Measurements from ENCODE around the gene AMMECR1L.
"Not testable (repeated sequence)": the region's sequence is repeated elsewhere in the genome, so short reads cannot be mapped to it uniquely, and the experiment has no call there.

AMMECR1L gene

DNA sequence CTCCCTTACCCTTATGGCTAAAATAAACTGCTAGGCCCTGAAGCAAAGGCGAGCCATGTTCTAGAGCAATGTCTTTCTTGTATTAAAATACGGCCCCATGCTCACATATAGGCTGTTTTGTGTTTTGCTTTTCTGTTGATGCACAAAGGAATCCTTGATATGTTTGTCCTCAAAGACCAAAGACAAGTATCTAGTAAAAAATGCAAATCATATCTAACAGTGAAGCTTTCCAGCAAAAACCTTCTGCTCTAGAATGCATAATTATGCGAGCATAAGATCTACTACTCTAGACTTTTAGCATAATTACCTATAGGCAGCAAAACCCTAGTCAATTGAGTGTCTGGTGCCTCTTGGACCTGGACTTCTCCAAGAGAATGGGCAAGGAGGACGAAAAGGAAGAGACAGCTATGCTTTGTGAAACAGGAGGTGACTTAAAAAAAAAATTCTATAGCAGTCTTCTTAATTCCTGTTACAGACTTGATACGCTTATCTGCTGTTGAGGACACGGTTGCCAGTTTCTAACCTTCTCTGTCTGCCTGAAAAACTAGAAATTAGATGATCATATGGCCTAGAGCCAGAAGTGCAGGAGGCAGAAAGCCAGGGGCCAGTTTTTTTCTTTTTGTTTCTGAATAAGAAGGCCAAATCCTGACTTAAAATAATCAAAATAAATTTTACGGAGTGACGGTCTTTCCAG is 1.5 kb upstream of the AMMECR1L start:
- Histone ChIP-seq H3K4me3 (ENCODE audit: low read length in 2 of 2) (peak overlapping the region; percentile 49 to 56), H3K9me3 (ENCODE audit: control insufficient read depth in 2 of 2, low read length in 2 of 2) (no peaks in the 10 kb centered on the region), H3K36me3 (ENCODE audit: control insufficient read depth in 2 of 2, insufficient read depth in 2 of 2, low read length in 2 of 2) (peaks cover 0 to 2% of the 10 kb centered on the region in 2 donors), H3K9ac (ENCODE audit: low read length in 2 of 2) (peak overlapping the region; percentile 3 to 18), H3K27ac (ENCODE audit: low read length) (peak overlapping the region; percentile 50), H3K27me3 (ENCODE audit: control insufficient read depth in 1 of 2, insufficient read depth in 2 of 2, low read length in 2 of 2) (no peaks in the 10 kb centered on the region), H3K4me1 (ENCODE audit: control insufficient read depth, insufficient read depth, low read length) (peaks cover 18% of the 10 kb centered on the region)

DNA sequence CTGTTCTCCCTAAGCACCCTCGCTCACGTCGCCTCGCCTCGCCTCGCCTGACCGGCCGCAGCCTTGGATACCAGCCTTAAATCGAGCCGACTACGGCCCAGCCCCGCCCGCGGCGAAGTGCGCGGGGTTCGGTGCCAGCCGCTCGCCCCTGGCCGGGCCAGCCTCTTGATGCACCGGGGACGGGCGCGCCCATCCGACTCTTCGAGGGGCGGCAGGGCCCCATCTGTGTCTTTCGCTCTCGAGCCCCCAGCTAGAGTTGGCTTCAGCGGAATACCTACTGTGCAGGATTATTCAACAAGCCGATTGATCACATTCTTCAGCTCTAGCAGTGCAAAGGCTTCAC is 808 bp upstream of the AMMECR1L start:
- H3K36me3 ChIP-seq (ENCODE audit: control insufficient read depth in 2 of 2, insufficient read depth in 2 of 2, low read length in 2 of 2); H3K9me3 ChIP-seq (ENCODE audit: control insufficient read depth in 2 of 2, low read length in 2 of 2); H3K27me3 ChIP-seq (ENCODE audit: control insufficient read depth in 1 of 2, insufficient read depth in 2 of 2, low read length in 2 of 2): not testable (repeated sequence)
- H3K9ac ChIP-seq (ENCODE audit: low read length in 2 of 2), result peak overlapping the region; percentile 61 to 80
- peaks cover 18% of the 10 kb centered on the region for H3K4me1 ChIP-seq (ENCODE audit: control insufficient read depth, insufficient read depth, low read length)
- H3K27ac ChIP-seq (ENCODE audit: low read length), result peak overlapping the region; percentile 50
- peak overlapping the region; percentile 51 to 74 for H3K4me3 ChIP-seq (ENCODE audit: low read length in 2 of 2)

DNA sequence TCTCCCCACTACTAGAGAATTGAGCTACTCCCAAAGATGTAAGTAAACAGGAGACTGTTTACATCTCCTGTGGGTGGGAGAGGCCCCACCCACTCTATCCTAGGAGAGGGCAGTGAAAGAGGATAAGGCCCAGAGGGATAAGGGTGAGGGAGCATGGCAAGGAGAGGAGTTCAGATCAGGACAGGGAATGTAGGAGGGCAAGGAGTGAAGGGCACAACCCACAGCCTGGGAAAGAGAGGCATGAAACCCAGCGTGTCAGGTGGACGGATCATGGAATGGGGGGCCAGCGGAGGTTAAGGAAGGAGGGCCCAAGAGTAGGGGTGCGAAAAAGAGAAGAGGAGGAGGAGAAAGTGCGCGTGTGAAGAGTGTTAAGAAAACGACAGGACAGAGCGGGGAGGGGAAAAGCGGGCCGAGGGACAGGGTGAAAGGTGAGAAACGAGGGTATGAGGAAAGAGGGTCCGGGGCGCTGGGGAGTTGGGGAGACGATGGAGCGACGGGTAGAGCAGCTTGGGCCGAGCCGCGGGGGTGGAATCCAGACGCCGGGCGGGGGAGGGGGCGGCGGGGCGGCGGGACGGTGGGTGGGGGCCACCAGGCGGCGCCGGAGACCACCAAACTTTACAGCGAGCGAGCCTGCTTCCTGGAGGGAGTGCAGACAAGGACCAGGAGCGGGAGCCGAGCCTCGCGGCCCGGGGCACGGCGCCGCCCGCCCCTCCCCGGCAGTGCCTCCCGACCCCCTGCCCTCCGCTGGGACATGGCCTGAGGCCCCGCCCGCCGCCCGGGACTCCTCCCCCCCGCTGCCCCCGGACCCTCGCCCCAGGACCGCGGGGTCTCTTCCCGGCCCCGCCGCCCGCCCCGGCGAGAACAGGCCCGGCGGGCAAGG is 655 bp downstream of the AMMECR1L start:
- peak overlapping the region; percentile 66 for H3K27ac ChIP-seq (ENCODE audit: low read length)
- not testable (repeated sequence) for H3K36me3 ChIP-seq (ENCODE audit: control insufficient read depth in 2 of 2, insufficient read depth in 2 of 2, low read length in 2 of 2); H3K9me3 ChIP-seq (ENCODE audit: control insufficient read depth in 2 of 2, low read length in 2 of 2); H3K27me3 ChIP-seq (ENCODE audit: control insufficient read depth in 1 of 2, insufficient read depth in 2 of 2, low read length in 2 of 2)
- peak overlapping the region; percentile 59 to 74 for H3K4me3 ChIP-seq (ENCODE audit: low read length in 2 of 2)
- H3K9ac ChIP-seq (ENCODE audit: low read length in 2 of 2), result peak overlapping the region; percentile 69 to 85
- peaks cover 24% of the 10 kb centered on the region for H3K4me1 ChIP-seq (ENCODE audit: control insufficient read depth, insufficient read depth, low read length)

DNA sequence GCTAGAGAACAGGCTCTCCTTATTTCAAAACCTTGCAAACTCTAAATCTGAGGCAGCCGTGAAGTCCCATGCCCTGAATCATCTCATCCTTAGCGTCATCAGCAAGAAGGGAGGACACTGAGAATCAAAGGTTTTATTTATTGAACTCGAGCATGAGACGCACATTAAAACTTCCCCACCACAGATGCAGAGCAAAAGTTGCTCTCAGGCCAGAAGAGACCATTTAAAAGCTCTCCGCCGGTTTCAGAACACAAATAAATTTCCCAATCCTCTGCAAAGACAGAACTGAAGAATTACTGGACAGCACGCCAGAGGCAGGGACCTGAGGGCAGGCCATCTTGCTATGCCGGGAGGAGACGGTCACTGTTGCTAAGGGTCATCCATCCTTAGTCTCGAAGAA is 1.3 kb downstream of the AMMECR1L start:
- H3K9ac ChIP-seq (ENCODE audit: low read length in 2 of 2), result peak overlapping the region; percentile 69 to 85
- H3K36me3 ChIP-seq (ENCODE audit: control insufficient read depth in 2 of 2, insufficient read depth in 2 of 2, low read length in 2 of 2), result peaks cover 0 to 4% of the 10 kb centered on the region in 2 donors
- no peaks in the 10 kb centered on the region for H3K27me3 ChIP-seq (ENCODE audit: control insufficient read depth in 1 of 2, insufficient read depth in 2 of 2, low read length in 2 of 2)
- peak overlapping the region; percentile 66 for H3K27ac ChIP-seq (ENCODE audit: low read length)
- H3K4me1 ChIP-seq (ENCODE audit: control insufficient read depth, insufficient read depth, low read length), result peaks cover 24% of the 10 kb centered on the region
- no peaks in the 10 kb centered on the region for H3K9me3 ChIP-seq (ENCODE audit: control insufficient read depth in 2 of 2, low read length in 2 of 2)
- H3K4me3 ChIP-seq (ENCODE audit: low read length in 2 of 2), result peak overlapping the region; percentile 59 to 74

DNA sequence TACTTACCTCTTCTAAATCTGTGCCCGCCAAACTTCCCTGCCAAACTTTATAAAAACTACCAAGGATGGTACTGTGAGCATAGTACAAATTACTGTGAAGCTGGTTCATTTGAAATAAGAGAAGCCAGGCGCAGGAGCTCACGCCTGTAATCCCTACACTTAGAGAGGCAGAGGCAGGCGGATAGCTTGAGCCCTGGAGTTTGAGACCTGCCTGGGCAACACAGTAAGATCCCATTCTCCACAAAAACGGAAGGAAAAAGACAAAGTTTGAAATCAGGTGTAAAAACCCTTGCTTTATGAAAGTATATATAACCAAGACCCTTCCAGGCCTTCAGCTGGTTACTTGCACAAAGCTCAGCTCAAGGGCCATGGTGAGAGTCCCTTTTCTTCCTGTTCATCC is 5.9 kb downstream of the AMMECR1L start:
- Histone ChIP-seq H3K9ac (ENCODE audit: low read length in 2 of 2) (no peak overlapping the region), H3K36me3 (ENCODE audit: control insufficient read depth in 2 of 2, insufficient read depth in 2 of 2, low read length in 2 of 2) (peaks cover 0 to 6% of the 10 kb centered on the region in 2 donors), H3K4me1 (ENCODE audit: control insufficient read depth, insufficient read depth, low read length) (peaks cover 18% of the 10 kb centered on the region), H3K9me3 (ENCODE audit: control insufficient read depth in 2 of 2, low read length in 2 of 2) (no peaks in the 10 kb centered on the region), H3K4me3 (ENCODE audit: low read length in 2 of 2) (no peak overlapping the region), H3K27ac (ENCODE audit: low read length) (no peak overlapping the region), H3K27me3 (ENCODE audit: control insufficient read depth in 1 of 2, insufficient read depth in 2 of 2, low read length in 2 of 2) (no peaks in the 10 kb centered on the region)

DNA sequence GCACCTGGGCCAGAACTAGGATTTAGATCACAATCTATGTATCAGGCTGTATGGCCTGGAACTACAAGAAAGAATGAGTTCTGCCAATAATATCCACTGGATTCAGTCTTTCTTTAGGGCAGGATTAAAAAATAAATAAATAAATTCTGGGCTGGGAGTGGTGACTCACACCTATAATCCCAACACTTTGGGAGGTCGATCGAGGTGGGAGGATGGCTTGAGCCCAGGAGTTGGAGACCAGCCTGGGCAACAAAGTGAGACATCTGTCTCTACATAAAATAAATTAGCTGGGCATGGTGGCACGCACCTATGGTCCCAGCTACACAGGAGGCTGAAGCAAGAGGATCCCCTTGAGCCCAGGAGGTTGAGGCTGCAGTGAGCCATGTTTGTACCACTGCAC is 8.1 kb downstream of the AMMECR1L start:
- Histone ChIP-seq H3K9ac (ENCODE audit: low read length in 2 of 2) (no peak overlapping the region), H3K27ac (ENCODE audit: low read length) (no peak overlapping the region), H3K27me3 (ENCODE audit: control insufficient read depth in 1 of 2, insufficient read depth in 2 of 2, low read length in 2 of 2) (no peaks in the 10 kb centered on the region), H3K9me3 (ENCODE audit: control insufficient read depth in 2 of 2, low read length in 2 of 2) (no peaks in the 10 kb centered on the region), H3K4me3 (ENCODE audit: low read length in 2 of 2) (no peak overlapping the region), H3K4me1 (ENCODE audit: control insufficient read depth, insufficient read depth, low read length) (peaks cover 6% of the 10 kb centered on the region), H3K36me3 (ENCODE audit: control insufficient read depth in 2 of 2, insufficient read depth in 2 of 2, low read length in 2 of 2) (peaks cover 13 to 20% of the 10 kb centered on the region in 2 donors)

DNA sequence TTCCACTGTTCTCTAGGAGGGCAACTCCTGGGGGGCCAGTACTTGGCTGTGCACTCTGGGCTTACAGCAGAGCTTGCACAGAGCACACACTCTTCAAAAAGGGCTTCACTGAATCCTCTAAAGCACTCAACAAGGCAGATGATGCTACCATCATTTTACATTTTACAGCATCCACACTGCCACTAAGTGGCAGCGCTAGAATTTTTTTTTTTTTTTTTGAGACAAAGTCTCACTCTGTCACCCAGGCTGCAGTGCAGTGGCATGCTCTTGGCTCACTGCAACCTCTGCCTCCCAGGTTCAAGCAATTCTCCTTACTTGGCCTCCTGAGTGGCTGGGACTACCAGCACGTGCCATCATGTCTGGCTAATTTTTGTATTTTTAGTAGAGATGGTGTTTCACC is 8.6 kb downstream of the AMMECR1L start:
- no peaks in the 10 kb centered on the region for H3K9me3 ChIP-seq (ENCODE audit: control insufficient read depth in 2 of 2, low read length in 2 of 2)
- peaks cover 15 to 24% of the 10 kb centered on the region in 2 donors for H3K36me3 ChIP-seq (ENCODE audit: control insufficient read depth in 2 of 2, insufficient read depth in 2 of 2, low read length in 2 of 2)
- H3K27me3 ChIP-seq (ENCODE audit: control insufficient read depth in 1 of 2, insufficient read depth in 2 of 2, low read length in 2 of 2), result no peaks in the 10 kb centered on the region
- peaks cover 6% of the 10 kb centered on the region for H3K4me1 ChIP-seq (ENCODE audit: control insufficient read depth, insufficient read depth, low read length)
- H3K4me3 ChIP-seq (ENCODE audit: low read length in 2 of 2), result no peak overlapping the region
- no peak overlapping the region for H3K9ac ChIP-seq (ENCODE audit: low read length in 2 of 2)
- no peak overlapping the region for H3K27ac ChIP-seq (ENCODE audit: low read length)

DNA sequence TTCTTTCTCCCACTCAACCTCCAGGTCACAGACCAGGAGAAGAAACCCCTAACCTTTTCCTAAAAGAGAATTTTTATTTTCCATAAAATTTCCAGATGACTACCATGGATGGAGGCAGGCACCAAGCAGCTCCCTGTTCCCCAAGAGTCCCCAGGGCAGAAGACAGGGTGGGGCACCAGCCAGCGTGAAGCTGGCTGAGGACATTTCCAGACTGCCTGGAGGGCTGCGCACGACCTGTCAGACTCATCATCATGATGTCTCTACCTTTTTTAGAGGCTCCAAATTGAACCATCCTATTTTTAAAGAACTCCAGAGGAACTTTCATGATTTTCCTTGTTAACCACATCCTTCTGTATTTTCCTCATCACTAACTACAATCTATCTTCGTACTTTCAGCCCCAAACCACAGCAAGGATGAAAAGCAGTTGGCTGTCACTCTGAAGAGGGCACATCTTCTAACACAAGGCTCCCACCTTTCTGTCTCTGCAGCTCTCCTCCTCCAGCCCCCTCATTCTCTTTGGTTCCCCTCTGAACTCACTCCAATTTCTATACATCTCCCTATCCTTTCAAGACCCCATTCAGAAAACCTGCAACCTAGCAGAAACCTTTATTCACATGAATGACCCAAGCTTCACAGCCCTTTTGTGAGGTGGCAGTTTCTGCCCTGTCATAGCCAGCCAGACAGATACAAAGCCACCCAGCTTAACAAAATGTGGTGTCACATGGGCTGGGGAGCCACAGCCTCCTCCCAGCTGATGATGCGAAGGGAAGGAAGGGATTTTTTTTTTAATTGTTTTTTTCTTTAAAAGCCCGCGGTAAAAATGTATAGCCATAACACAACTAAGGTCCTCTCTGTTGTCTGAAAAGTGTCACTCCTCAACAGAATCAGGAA is 11.1 kb downstream of the AMMECR1L start:
- peaks cover 27 to 32% of the 10 kb centered on the region in 2 donors for H3K36me3 ChIP-seq (ENCODE audit: control insufficient read depth in 2 of 2, insufficient read depth in 2 of 2, low read length in 2 of 2)
- no peaks in the 10 kb centered on the region for H3K9me3 ChIP-seq (ENCODE audit: control insufficient read depth in 2 of 2, low read length in 2 of 2)
- H3K4me3 ChIP-seq (ENCODE audit: low read length in 2 of 2), result no peak overlapping the region
- no peaks in the 10 kb centered on the region for H3K27me3 ChIP-seq (ENCODE audit: control insufficient read depth in 1 of 2, insufficient read depth in 2 of 2, low read length in 2 of 2)
- no peak overlapping the region for H3K27ac ChIP-seq (ENCODE audit: low read length)
- no peak overlapping the region for H3K9ac ChIP-seq (ENCODE audit: low read length in 2 of 2)
- H3K4me1 ChIP-seq (ENCODE audit: control insufficient read depth, insufficient read depth, low read length), result no peaks in the 10 kb centered on the region

DNA sequence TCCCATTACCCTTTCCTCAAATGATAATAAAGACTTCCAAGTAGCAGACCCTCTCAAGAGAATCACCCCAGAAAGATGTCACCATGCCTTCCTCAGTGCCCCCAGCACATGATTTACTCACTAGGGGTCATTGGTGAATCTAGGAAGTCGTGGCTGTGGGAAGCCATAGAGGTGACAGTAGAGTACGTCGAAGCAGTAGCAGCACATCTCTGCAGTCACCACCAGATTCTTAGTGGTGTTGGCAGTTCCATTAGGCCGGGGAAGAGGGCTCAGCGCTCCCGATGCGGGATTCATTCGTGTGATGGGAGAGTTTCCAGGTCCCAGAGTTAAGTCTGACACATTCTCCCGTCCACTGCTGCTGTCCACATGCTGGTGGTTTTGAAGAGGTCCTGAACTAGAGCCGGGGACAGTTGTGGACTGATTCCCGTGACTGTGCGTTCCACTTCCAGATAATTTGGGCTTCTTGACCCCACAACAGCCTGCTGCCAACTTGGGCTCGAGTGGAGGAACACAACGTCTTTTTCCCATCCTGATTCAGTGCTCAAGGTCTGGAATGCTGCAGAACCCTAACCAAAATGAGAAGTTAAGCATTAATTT is 12.0 kb downstream of the AMMECR1L start:
- no peaks in the 10 kb centered on the region for H3K27me3 ChIP-seq (ENCODE audit: control insufficient read depth in 1 of 2, insufficient read depth in 2 of 2, low read length in 2 of 2)
- H3K9ac ChIP-seq (ENCODE audit: low read length in 2 of 2), result no peak overlapping the region
- H3K36me3 ChIP-seq (ENCODE audit: control insufficient read depth in 2 of 2, insufficient read depth in 2 of 2, low read length in 2 of 2), result peaks cover 35 to 38% of the 10 kb centered on the region in 2 donors
- H3K27ac ChIP-seq (ENCODE audit: low read length), result no peak overlapping the region
- no peaks in the 10 kb centered on the region for H3K9me3 ChIP-seq (ENCODE audit: control insufficient read depth in 2 of 2, low read length in 2 of 2)
- no peaks in the 10 kb centered on the region for H3K4me1 ChIP-seq (ENCODE audit: control insufficient read depth, insufficient read depth, low read length)
- H3K4me3 ChIP-seq (ENCODE audit: low read length in 2 of 2), result no peak overlapping the region

DNA sequence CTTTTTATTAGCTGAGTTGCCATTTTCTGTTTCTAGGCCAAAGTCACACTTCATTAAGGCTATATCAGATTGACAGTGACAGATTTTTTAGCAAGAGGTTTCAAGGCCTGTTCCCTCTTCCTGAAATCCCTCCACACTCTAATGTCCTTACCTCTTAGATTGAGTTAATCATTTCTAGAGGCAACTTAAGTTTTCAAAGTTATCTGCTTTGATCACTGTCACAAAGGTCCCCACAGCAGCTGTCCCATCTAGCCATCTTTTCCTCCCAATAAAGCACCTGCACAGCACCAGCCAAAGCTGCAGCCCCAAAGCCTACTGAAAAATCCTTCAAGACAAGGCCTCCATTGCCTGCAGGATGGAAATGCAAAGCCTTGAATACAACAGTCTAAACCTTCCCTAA is 13.4 kb downstream of the AMMECR1L start:
- Histone ChIP-seq H3K9me3 (ENCODE audit: control insufficient read depth in 2 of 2, low read length in 2 of 2) (no peaks in the 10 kb centered on the region), H3K27me3 (ENCODE audit: control insufficient read depth in 1 of 2, insufficient read depth in 2 of 2, low read length in 2 of 2) (no peaks in the 10 kb centered on the region), H3K9ac (ENCODE audit: low read length in 2 of 2) (no peak overlapping the region), H3K4me1 (ENCODE audit: control insufficient read depth, insufficient read depth, low read length) (no peaks in the 10 kb centered on the region), H3K36me3 (ENCODE audit: control insufficient read depth in 2 of 2, insufficient read depth in 2 of 2, low read length in 2 of 2) (peaks cover 40 to 42% of the 10 kb centered on the region in 2 donors), H3K4me3 (ENCODE audit: low read length in 2 of 2) (no peak overlapping the region), H3K27ac (ENCODE audit: low read length) (no peak overlapping the region)

All from stomach smooth muscle (tissue), 2 donors.